Ishikawa (cell line): ENCODE results near the gene BTBD9.

Experiments
- FOXM1 ChIP-seq: IDR thresholded peaks from 2 replicates; pipeline ENCODE4 v1.6.1; 2012; ENCODE audit warnings: low read depth, borderline replicate concordance
- MAX ChIP-seq: IDR thresholded peaks from 2 replicates; pipeline ENCODE4 v1.6.1; 2012
- YY1 ChIP-seq: IDR thresholded peaks from 2 replicates; pipeline ENCODE4 v1.6.1; 2012; ENCODE audit warnings: low read depth

- TF ChIP-seq MAX: no peak
- no peak for TF ChIP-seq FOXM1
- no peak for TF ChIP-seq YY1
These were observed 302.8 kb downstream of the BTBD9 start for GRCh38 chr6:38336922-38337321.
